Stimulated activated CD4-positive, alpha-beta T cell treated with anti-CD3 and anti-CD28 coated beads, Interleukin-1b, Interleukin-23, amount 100 ng/mL, for 4 hours (primary cell): ENCODE data around the gene CTNNB1.

Experiments used
- DNase-seq, 2 donors: peaks; one replicate each; pipeline ENCODE4 v3.0.0-alpha.2; 2020; ENCODE audit warnings: low read depth in 2 of 2

Gene CTNNB1

GRCh38 chr3:41192885-41193284 lies 6.4 kb upstream of the CTNNB1 start:
- no peak for DNase-seq

- DNase-seq = no peak
These were observed 5.3 kb upstream of the CTNNB1 start for GRCh38 chr3:41193794-41194539.

- DNase-seq = no peak
These were observed 4.6 kb upstream of the CTNNB1 start for GRCh38 chr3:41194701-41195100.

- DNase-seq = no peak
These were observed 3.4 kb upstream of the CTNNB1 start for GRCh38 chr3:41195946-41196345.

- DNase-seq = no peak
These were observed 2.5 kb upstream of the CTNNB1 start for GRCh38 chr3:41196499-41197410.

- DNase-seq = no peak
These were observed 1.3 kb upstream of the CTNNB1 start for GRCh38 chr3:41198046-41198445.

GRCh38 chr3:41198526-41198925 lies 779 bp upstream of the CTNNB1 start:
- no peak for DNase-seq

GRCh38 chr3:41199866-41200668 lies 762 bp downstream of the CTNNB1 start:
- DNase-seq = peak in 1 of 2 donors; percentile 29

- DNase-seq = no peak
These were observed 1.3 kb downstream of the CTNNB1 start for GRCh38 chr3:41200669-41201021.

- DNase-seq = no peak
These were observed 2.9 kb downstream of the CTNNB1 start for GRCh38 chr3:41202075-41202833.

- no peak for DNase-seq
These were observed 3.6 kb downstream of the CTNNB1 start for GRCh38 chr3:41202834-41203345.

- no peak for DNase-seq
These were observed 5.1 kb downstream of the CTNNB1 start for GRCh38 chr3:41204369-41204768.

- DNase-seq = no peak
These were observed 6.3 kb downstream of the CTNNB1 start for GRCh38 chr3:41205591-41205990.

GRCh38 chr3:41207355-41207754 lies 8.1 kb downstream of the CTNNB1 start:
- DNase-seq = no peak

- no peak for DNase-seq
These were observed 9.4 kb downstream of the CTNNB1 start for GRCh38 chr3:41208507-41209220.

- DNase-seq = no peak
These were observed 10.3 kb downstream of the CTNNB1 start for GRCh38 chr3:41209646-41210045.

GRCh38 chr3:41210966-41211365 lies 11.7 kb downstream of the CTNNB1 start:
- DNase-seq = no peak

- DNase-seq = no peak
These were observed 12.8 kb downstream of the CTNNB1 start for GRCh38 chr3:41212088-41212487.

GRCh38 chr3:41213588-41213987 lies 14.3 kb downstream of the CTNNB1 start:
- DNase-seq = no peak

GRCh38 chr3:41216422-41216821 lies 17.1 kb downstream of the CTNNB1 start:
- DNase-seq = no peak

- DNase-seq = no peak
These were observed 17.7 kb downstream of the CTNNB1 start for GRCh38 chr3:41216993-41217392.
